ENCODE measurements around the gene CHST2.

The CHST2 gene

DNA sequence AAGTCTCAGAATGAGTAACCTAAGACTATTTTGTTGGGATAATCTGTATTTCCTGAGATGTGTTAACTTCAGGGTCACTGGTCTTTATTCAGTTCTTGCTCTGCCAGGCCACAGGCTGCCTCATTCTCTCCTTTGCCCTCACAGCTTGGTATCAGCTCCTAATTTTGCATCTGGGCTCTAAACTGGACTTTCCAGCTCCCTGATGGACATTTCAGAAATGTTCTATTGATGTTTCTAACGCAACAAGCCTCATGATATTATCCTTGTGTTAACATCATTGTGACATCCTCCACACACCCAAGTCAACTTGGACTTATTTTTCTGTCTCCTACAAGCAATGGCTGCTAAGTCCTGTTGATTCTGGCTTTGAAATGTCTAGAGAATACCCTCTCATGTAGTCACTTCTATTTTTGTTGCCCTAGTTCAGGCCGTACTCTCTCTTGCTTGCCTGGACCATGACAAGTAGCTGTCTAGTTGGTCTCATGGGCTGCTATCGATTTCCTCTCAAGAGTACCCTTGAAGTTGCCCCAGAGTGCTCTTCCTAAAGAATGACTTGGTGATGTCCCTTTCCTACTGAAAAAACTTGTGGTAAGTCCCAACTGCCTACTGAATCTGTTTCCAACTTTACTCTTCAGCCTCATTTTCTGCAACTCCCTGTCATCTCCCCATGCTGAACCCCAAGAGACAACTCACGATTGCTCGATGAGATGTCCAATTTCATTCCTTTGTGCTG lies 52.7 kb downstream of the CHST2 start:
- no peak for DNase-seq (ENCODE audit: low spot score)
- peak overlapping the region; percentile 72 for H3K27ac Mint-ChIP-seq
- peak overlapping the region; percentile 56 for H3K4me3 Mint-ChIP-seq
- peaks cover 21% of the 10 kb centered on the region for H3K9me3 Mint-ChIP-seq
- no peaks in the 10 kb centered on the region for H3K27me3 Mint-ChIP-seq (ENCODE audit: low read depth)
- peaks cover 57% of the 10 kb centered on the region for H3K4me1 Mint-ChIP-seq (ENCODE audit: low read depth)
- peaks cover 24% of the 10 kb centered on the region for H3K36me3 Mint-ChIP-seq (ENCODE audit: low read depth)

DNA sequence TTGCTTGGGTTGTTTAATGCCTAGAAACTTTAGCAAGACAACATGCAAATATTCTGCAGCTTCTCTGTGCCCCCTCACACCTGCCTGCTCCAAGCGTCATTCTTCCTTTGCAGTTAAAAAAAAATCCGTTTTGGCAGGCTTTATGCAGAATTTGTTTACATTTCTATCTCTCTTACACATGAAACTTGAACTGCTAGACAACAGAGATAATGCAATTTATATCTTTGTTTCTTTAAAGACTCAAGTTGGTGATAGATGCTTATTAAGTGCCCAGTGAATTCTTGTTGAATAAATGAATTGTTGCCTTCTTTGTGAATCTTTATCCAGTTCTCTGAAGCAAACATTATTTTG lies 53.2 kb downstream of the CHST2 start:
- Mint-ChIP-seq H3K4me1 (ENCODE audit: low read depth) (peaks cover 57% of the 10 kb centered on the region), H3K9me3 (peaks cover 21% of the 10 kb centered on the region), H3K36me3 (ENCODE audit: low read depth) (peaks cover 24% of the 10 kb centered on the region), H3K27ac (peak overlapping the region; percentile 6), H3K27me3 (ENCODE audit: low read depth) (no peaks in the 10 kb centered on the region), H3K4me3 (peak overlapping the region; percentile 56)
- DNase-seq (ENCODE audit: low spot score): no peak

GRCh38 chr3:143173242-143173641 lies 53.7 kb downstream of the CHST2 start:
- H3K27me3 Mint-ChIP-seq (ENCODE audit: low read depth): no peaks in the 10 kb centered on the region
- no peak overlapping the region for H3K4me3 Mint-ChIP-seq
- H3K9me3 Mint-ChIP-seq: peaks cover 21% of the 10 kb centered on the region
- H3K27ac Mint-ChIP-seq: peak overlapping the region; percentile 22
- DNase-seq (ENCODE audit: low spot score): no peak
- H3K4me1 Mint-ChIP-seq (ENCODE audit: low read depth): peaks cover 53% of the 10 kb centered on the region
- H3K36me3 Mint-ChIP-seq (ENCODE audit: low read depth): peaks cover 24% of the 10 kb centered on the region
